Measurements from ENCODE around the gene PDP2. TPM values are rescaled to one million over a fixed set of nuclear protein-coding genes. Genes with fewer than 3 reads are reported as not detected.

The PDP2 gene
- total RNA-seq, 3 donors from 2014 or later (not counting 1 experiment from before 2014, with no cell fraction given) = 10.2 to 16.5 (median 11.0) TPM

DNA sequence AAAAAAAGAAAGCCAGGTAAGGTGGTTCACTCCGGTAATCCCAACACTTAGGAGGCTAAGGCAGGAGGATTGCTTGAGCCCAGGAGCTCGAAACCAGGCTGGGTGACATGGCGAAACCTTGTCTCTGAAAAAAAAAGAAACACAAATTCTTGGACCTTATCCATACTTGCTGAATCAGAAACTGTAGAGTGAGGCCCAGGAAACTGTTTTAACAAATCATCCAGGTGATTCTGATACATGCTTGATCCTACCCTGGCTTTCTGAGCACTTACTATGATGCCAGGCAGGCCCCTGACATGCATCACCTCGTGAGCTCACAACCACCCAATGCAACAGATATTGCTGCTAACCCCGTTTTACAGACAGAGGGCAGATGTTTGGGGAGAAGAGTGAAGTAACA, 45.6 kb upstream of the PDP2 start:
- DNase-seq (no peak), ATAC-seq (no peak)
- intact Hi-C loops (cut with micrococcal nuclease) = no loop called here
- Histone ChIP-seq H3K4me3 (ENCODE audit: low read length) (no peak overlapping the region), H3K9me3 (ENCODE audit: control insufficient read depth, insufficient read depth, low read length) (no peaks in the 10 kb centered on the region), H3K36me3 (ENCODE audit: control insufficient read depth, insufficient read depth, low read length) (no peaks in the 10 kb centered on the region), H3K4me1 (ENCODE audit: control insufficient read depth, insufficient read depth, low read length) (peaks cover 11% of the 10 kb centered on the region), H3K27ac (ENCODE audit: low read length) (no peak overlapping the region), H3K27me3 (ENCODE audit: control insufficient read depth, insufficient read depth, low read length) (no peaks in the 10 kb centered on the region)
- TF ChIP-seq, protein P1, sequence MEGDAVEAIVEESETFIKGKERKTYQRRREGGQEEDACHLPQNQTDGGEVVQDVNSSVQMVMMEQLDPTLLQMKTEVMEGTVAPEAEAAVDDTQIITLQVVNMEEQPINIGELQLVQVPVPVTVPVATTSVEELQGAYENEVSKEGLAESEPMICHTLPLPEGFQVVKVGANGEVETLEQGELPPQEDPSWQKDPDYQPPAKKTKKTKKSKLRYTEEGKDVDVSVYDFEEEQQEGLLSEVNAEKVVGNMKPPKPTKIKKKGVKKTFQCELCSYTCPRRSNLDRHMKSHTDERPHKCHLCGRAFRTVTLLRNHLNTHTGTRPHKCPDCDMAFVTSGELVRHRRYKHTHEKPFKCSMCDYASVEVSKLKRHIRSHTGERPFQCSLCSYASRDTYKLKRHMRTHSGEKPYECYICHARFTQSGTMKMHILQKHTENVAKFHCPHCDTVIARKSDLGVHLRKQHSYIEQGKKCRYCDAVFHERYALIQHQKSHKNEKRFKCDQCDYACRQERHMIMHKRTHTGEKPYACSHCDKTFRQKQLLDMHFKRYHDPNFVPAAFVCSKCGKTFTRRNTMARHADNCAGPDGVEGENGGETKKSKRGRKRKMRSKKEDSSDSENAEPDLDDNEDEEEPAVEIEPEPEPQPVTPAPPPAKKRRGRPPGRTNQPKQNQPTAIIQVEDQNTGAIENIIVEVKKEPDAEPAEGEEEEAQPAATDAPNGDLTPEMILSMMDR (IDR thresholded peaks at IDR 0.05) = no peak
- no peak overlapping the region for H3K4me3 Mint-ChIP-seq
- H3K27ac Mint-ChIP-seq = no peak overlapping the region
- no peaks in the 10 kb centered on the region for H3K36me3 Mint-ChIP-seq
- H3K9me3 Mint-ChIP-seq = no peaks in the 10 kb centered on the region
- peaks cover 0 to 3% of the 10 kb centered on the region in 2 donors for H3K27me3 Mint-ChIP-seq (ENCODE audit: low read depth in 2 of 2)
- WGBS (ENCODE audit: insufficient coverage) = 93% methylated on average over 4 of the region's 5 CpGs
- no peaks in the 10 kb centered on the region for H3K4me1 Mint-ChIP-seq

DNA sequence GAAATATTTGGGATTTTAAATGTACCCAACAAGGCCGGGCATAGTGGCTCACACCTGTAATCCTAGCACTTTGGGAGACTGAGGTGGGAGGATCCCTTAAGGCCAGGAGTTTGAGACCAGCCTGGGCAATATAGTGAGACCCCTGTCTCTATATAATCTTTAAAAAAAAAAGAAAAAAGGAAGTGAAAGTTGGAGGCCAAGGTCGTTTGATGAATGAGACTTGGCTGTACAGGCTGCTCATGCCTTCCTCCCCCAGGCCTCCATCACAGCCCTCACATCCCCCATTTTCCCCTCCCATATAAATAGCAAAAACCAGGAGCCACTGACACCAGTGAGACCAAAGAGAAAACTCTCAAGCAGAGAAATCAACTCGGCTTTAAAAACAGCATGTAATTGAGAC, 39.4 kb upstream of the PDP2 start:
- TF ChIP-seq, protein P1 (IDR thresholded peaks at IDR 0.05) = no peak
- no peak overlapping the region for H3K27ac Mint-ChIP-seq
- Histone ChIP-seq H3K27me3 (ENCODE audit: control insufficient read depth, insufficient read depth, low read length) (peaks cover 14% of the 10 kb centered on the region), H3K4me1 (ENCODE audit: control insufficient read depth, insufficient read depth, low read length) (peaks cover 10% of the 10 kb centered on the region), H3K36me3 (ENCODE audit: control insufficient read depth, insufficient read depth, low read length) (no peaks in the 10 kb centered on the region), H3K4me3 (ENCODE audit: low read length) (no peak overlapping the region), H3K9me3 (ENCODE audit: control insufficient read depth, insufficient read depth, low read length) (no peaks in the 10 kb centered on the region), H3K27ac (ENCODE audit: low read length) (no peak overlapping the region)
- peaks cover 8 to 34% of the 10 kb centered on the region in 2 donors for H3K27me3 Mint-ChIP-seq (ENCODE audit: low read depth in 2 of 2)
- peaks cover 0 to 11% of the 10 kb centered on the region in 2 donors for H3K4me1 Mint-ChIP-seq
- no peaks in the 10 kb centered on the region for H3K9me3 Mint-ChIP-seq
- no peaks in the 10 kb centered on the region for H3K36me3 Mint-ChIP-seq
- H3K4me3 Mint-ChIP-seq = no peak overlapping the region
- DNase-seq (no peak), ATAC-seq (no peak)
- intact Hi-C loops (cut with micrococcal nuclease) = no loop called here
- 81% methylated on average over 2 of the region's 3 CpGs for WGBS (ENCODE audit: insufficient coverage)

DNA sequence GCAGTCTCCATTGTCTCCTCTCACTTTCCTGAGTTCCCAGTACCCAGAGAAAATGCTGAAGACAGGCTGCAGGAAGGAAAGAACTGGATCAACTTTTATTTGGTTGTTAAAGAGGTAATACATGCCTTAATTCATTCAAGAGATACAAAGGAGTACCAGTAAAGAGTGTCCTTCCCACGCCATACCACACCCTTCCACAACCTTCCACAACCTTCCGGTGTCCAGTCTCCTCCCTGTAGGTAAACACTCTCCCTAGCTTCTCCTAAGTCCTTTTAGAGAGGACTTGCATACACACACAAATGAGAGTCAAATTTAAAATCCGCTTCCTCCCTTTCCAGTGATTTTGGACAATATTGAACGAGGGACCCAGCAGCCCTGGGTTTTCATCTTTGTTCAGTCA, 38.9 kb upstream of the PDP2 start:
- Mint-ChIP-seq H3K27me3 (ENCODE audit: low read depth in 2 of 2) (peaks cover 8 to 37% of the 10 kb centered on the region in 2 donors), H3K27ac (no peak overlapping the region), H3K9me3 (no peaks in the 10 kb centered on the region), H3K36me3 (no peaks in the 10 kb centered on the region), H3K4me3 (no peak overlapping the region), H3K4me1 (peaks cover 0 to 11% of the 10 kb centered on the region in 2 donors)
- H3K27ac ChIP-seq (ENCODE audit: low read length) = no peak overlapping the region
- DNase-seq = no peak
- WGBS (ENCODE audit: insufficient coverage) = 92% methylated on average over 4 of the region's 4 CpGs
- peaks cover 10% of the 10 kb centered on the region for H3K4me1 ChIP-seq (ENCODE audit: control insufficient read depth, insufficient read depth, low read length)
- TF ChIP-seq, protein P1 (IDR thresholded peaks at IDR 0.05) = no peak
- intact Hi-C loops (cut with micrococcal nuclease) = no loop called here
- no peak for ATAC-seq
- H3K4me3 ChIP-seq (ENCODE audit: low read length) = no peak overlapping the region
- no peaks in the 10 kb centered on the region for H3K9me3 ChIP-seq (ENCODE audit: control insufficient read depth, insufficient read depth, low read length)
- H3K27me3 ChIP-seq (ENCODE audit: control insufficient read depth, insufficient read depth, low read length) = peaks cover 17% of the 10 kb centered on the region
- no peaks in the 10 kb centered on the region for H3K36me3 ChIP-seq (ENCODE audit: control insufficient read depth, insufficient read depth, low read length)

DNA sequence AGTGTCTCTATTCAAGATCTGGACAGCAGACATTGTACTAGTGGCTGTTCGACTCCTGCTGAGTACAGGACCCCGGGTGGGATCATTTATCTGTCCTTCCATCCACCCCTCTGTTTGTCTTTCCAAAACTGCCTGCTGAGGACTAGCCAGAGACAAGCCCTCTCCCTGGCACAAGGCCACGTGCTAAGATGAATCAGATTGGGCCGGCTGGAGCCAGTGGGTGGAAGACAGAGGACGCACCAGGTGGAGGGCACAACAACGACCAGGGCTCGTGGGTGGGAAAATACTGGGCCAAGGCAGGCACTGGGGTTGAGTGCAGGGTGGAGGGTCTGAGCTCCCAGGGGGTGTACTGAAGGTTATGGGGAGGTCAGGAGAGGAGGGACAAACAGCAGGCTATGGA, 37.5 kb upstream of the PDP2 start:
- Mint-ChIP-seq H3K9me3 (no peaks in the 10 kb centered on the region), H3K36me3 (no peaks in the 10 kb centered on the region), H3K4me1 (peaks cover 0 to 11% of the 10 kb centered on the region in 2 donors), H3K4me3 (no peak overlapping the region), H3K27me3 (ENCODE audit: low read depth in 2 of 2) (peaks cover 8 to 37% of the 10 kb centered on the region in 2 donors), H3K27ac (no peak overlapping the region)
- Histone ChIP-seq H3K36me3 (ENCODE audit: control insufficient read depth, insufficient read depth, low read length) (no peaks in the 10 kb centered on the region), H3K4me3 (ENCODE audit: low read length) (no peak overlapping the region), H3K27ac (ENCODE audit: low read length) (no peak overlapping the region), H3K4me1 (ENCODE audit: control insufficient read depth, insufficient read depth, low read length) (peaks cover 10% of the 10 kb centered on the region), H3K27me3 (ENCODE audit: control insufficient read depth, insufficient read depth, low read length) (peaks cover 17% of the 10 kb centered on the region), H3K9me3 (ENCODE audit: control insufficient read depth, insufficient read depth, low read length) (no peaks in the 10 kb centered on the region)
- ATAC-seq = no peak
- no peak for DNase-seq
- WGBS (ENCODE audit: insufficient coverage) = 90% methylated on average over 7 of the region's 7 CpGs
- intact Hi-C loops (cut with micrococcal nuclease) = no loop called here
- TF ChIP-seq, protein P1 (IDR thresholded peaks at IDR 0.05) = no peak

Data from natural killer cell (primary cell).